SJCRH30 (cell line): Measurements from ENCODE around the gene GJD4. TPM values are rescaled to one million over a fixed set of nuclear protein-coding genes. Genes with fewer than 3 reads are reported as not detected.

Experiments
- DNase-seq, 2 experiments: peaks; one replicate each; pipeline ENCODE4 v3.0.0-alpha.2; 2015 to 2020
- H3K27ac ChIP-seq: fragments of 250-450 bp; sonication (Bioruptor Pico); 2 replicates; pipeline ENCODE4 v1.5.1; 2020; ENCODE audit warnings: mild to moderate bottlenecking, moderate library complexity
- H3K27me3 ChIP-seq: fragments of 250-450 bp; sonication (Bioruptor Pico); 2 replicates; pipeline ENCODE4 v1.5.1; 2020; ENCODE audit warnings: mild to moderate bottlenecking, moderate library complexity
- H3K36me3 ChIP-seq: fragments of 250-450 bp; sonication (Bioruptor Pico); 2 replicates; pipeline ENCODE4 v1.5.1; 2020; ENCODE audit warnings: mild to moderate bottlenecking, moderate library complexity
- H3K4me1 ChIP-seq: fragments of 250-450 bp; sonication (Bioruptor Pico); 2 replicates; pipeline ENCODE4 v1.5.1; 2020; ENCODE audit warnings: mild to moderate bottlenecking, moderate library complexity
- H3K4me3 ChIP-seq: fragments of 250-450 bp; sonication (Bioruptor Pico); 2 replicates; pipeline ENCODE4 v1.5.1; 2020; ENCODE audit warnings: mild to moderate bottlenecking, moderate library complexity
- H3K9me3 ChIP-seq: fragments of 250-450 bp; sonication (Bioruptor Pico); replicated peaks from 2 replicates; pipeline ENCODE4 v1.5.1; 2020; ENCODE audit warnings: mild to moderate bottlenecking, moderate library complexity
- total RNA-seq: library from RNA; depleted of rRNA; stranded (reverse); fragments of >200 nt; shearing (Covaris generic); gene quantifications from 2 replicates; pipeline ENCODE4 v1.2.3, GENCODE V29; 2014

Gene GJD4
- total RNA-seq, 1 experiment from 2014 or later, result 1.2 TPM

- H3K27me3 ChIP-seq, result no peaks in the 10 kb centered on the region
- DNase-seq, result no peak
- no peak overlapping the region for H3K4me3 ChIP-seq
- H3K9me3 ChIP-seq, result no peaks in the 10 kb centered on the region
- no peaks in the 10 kb centered on the region for H3K4me1 ChIP-seq
- H3K36me3 ChIP-seq, result no peaks in the 10 kb centered on the region
- no peak overlapping the region for H3K27ac ChIP-seq
Observed at GRCh38 chr10:35626971-35627507, 21.9 kb downstream of the GJD4 start.

GRCh38 chr10:35631404-35631803 is 26.3 kb downstream of the GJD4 start:
- no peaks in the 10 kb centered on the region for H3K27me3 ChIP-seq
- no peak overlapping the region for H3K4me3 ChIP-seq
- H3K9me3 ChIP-seq, result no peaks in the 10 kb centered on the region
- H3K4me1 ChIP-seq, result no peaks in the 10 kb centered on the region
- no peaks in the 10 kb centered on the region for H3K36me3 ChIP-seq
- H3K27ac ChIP-seq, result no peak overlapping the region
- DNase-seq, result no peak

GRCh38 chr10:35632027-35632426 is 26.9 kb downstream of the GJD4 start:
- Histone ChIP-seq H3K27me3 (no peaks in the 10 kb centered on the region), H3K4me3 (no peak overlapping the region), H3K9me3 (no peaks in the 10 kb centered on the region), H3K27ac (no peak overlapping the region), H3K36me3 (no peaks in the 10 kb centered on the region), H3K4me1 (no peaks in the 10 kb centered on the region)
- DNase-seq, result no peak

- Histone ChIP-seq H3K4me3 (no peak overlapping the region), H3K27ac (no peak overlapping the region), H3K36me3 (peaks cover 3% of the 10 kb centered on the region; the same call in 1 of the 2 replicates), H3K9me3 (no peaks in the 10 kb centered on the region), H3K27me3 (no peaks in the 10 kb centered on the region), H3K4me1 (no peaks in the 10 kb centered on the region)
- DNase-seq, result no peak
Observed at GRCh38 chr10:35633006-35633980, 28.2 kb downstream of the GJD4 start.

- no peaks in the 10 kb centered on the region for H3K9me3 ChIP-seq
- no peaks in the 10 kb centered on the region for H3K27me3 ChIP-seq
- DNase-seq, result peak; percentile 51 to 84
- no peaks in the 10 kb centered on the region for H3K4me1 ChIP-seq
- peaks cover 13% of the 10 kb centered on the region for H3K36me3 ChIP-seq
- H3K27ac ChIP-seq, result no peak overlapping the region
- no peak overlapping the region for H3K4me3 ChIP-seq
Observed at GRCh38 chr10:35635576-35635975, 30.4 kb downstream of the GJD4 start.

- H3K4me1 ChIP-seq, result no peaks in the 10 kb centered on the region
- no peak overlapping the region for H3K27ac ChIP-seq
- no peaks in the 10 kb centered on the region for H3K9me3 ChIP-seq
- H3K36me3 ChIP-seq, result peaks cover 13% of the 10 kb centered on the region
- DNase-seq, result no peak
- no peaks in the 10 kb centered on the region for H3K27me3 ChIP-seq
- H3K4me3 ChIP-seq, result no peak overlapping the region
Observed at GRCh38 chr10:35636956-35637355, 31.8 kb downstream of the GJD4 start.

GRCh38 chr10:35637462-35637861 is 32.3 kb downstream of the GJD4 start:
- no peak for DNase-seq
- Histone ChIP-seq H3K27ac (no peak overlapping the region), H3K9me3 (no peaks in the 10 kb centered on the region), H3K27me3 (no peaks in the 10 kb centered on the region), H3K4me1 (no peaks in the 10 kb centered on the region), H3K4me3 (no peak overlapping the region), H3K36me3 (peaks cover 13% of the 10 kb centered on the region)

- no peak for DNase-seq
- no peak overlapping the region for H3K27ac ChIP-seq
Observed at GRCh38 chr10:35638101-35638500, 33.0 kb downstream of the GJD4 start.

GRCh38 chr10:35639021-35639727 is 34.0 kb downstream of the GJD4 start:
- no peak overlapping the region for H3K4me3 ChIP-seq
- H3K27me3 ChIP-seq, result no peaks in the 10 kb centered on the region
- peaks cover 13% of the 10 kb centered on the region for H3K36me3 ChIP-seq
- H3K9me3 ChIP-seq, result no peaks in the 10 kb centered on the region
- H3K4me1 ChIP-seq, result no peaks in the 10 kb centered on the region
- no peak for DNase-seq
- no peak overlapping the region for H3K27ac ChIP-seq

More at GRCh38 chr10:35638101-35638500, 33.0 kb downstream of the GJD4 start:
- Histone ChIP-seq H3K4me1 (no peaks in the 10 kb centered on the region), H3K27me3 (no peaks in the 10 kb centered on the region), H3K36me3 (peaks cover 13% of the 10 kb centered on the region), H3K9me3 (no peaks in the 10 kb centered on the region), H3K4me3 (no peak overlapping the region)

- Histone ChIP-seq H3K27ac (no peak overlapping the region), H3K4me1 (peaks cover 3% of the 10 kb centered on the region), H3K4me3 (no peak overlapping the region; the same call in 1 of the 2 replicates), H3K36me3 (peaks cover 13% of the 10 kb centered on the region), H3K27me3 (no peaks in the 10 kb centered on the region), H3K9me3 (no peaks in the 10 kb centered on the region)
- no peak for DNase-seq
Observed at GRCh38 chr10:35639728-35640401, 34.7 kb downstream of the GJD4 start.

GRCh38 chr10:35640474-35640873 is 35.3 kb downstream of the GJD4 start:
- Histone ChIP-seq H3K27me3 (no peaks in the 10 kb centered on the region), H3K4me3 (peak overlapping the region; percentile 79), H3K4me1 (peaks cover 7% of the 10 kb centered on the region), H3K27ac (no peak overlapping the region), H3K36me3 (peaks cover 13% of the 10 kb centered on the region), H3K9me3 (no peaks in the 10 kb centered on the region)
- peak; percentile 53 to 65 for DNase-seq

- peak overlapping the region; percentile 71 for H3K27ac ChIP-seq
Observed at GRCh38 chr10:35640951-35641675, 36.0 kb downstream of the GJD4 start.

GRCh38 chr10:35641676-35642034 is 36.5 kb downstream of the GJD4 start:
- H3K27ac ChIP-seq, result peak overlapping the region; percentile 71
- peak overlapping the region; percentile 79 for H3K4me3 ChIP-seq
- peaks cover 7% of the 10 kb centered on the region for H3K4me1 ChIP-seq
- H3K27me3 ChIP-seq, result no peaks in the 10 kb centered on the region
- DNase-seq, result peak in 1 of 2 experiments; percentile 31
- H3K36me3 ChIP-seq, result peaks cover 13% of the 10 kb centered on the region
- no peaks in the 10 kb centered on the region for H3K9me3 ChIP-seq

More at GRCh38 chr10:35640951-35641675, 36.0 kb downstream of the GJD4 start:
- Histone ChIP-seq H3K27me3 (no peaks in the 10 kb centered on the region), H3K4me3 (peak overlapping the region; percentile 79), H3K36me3 (peaks cover 13% of the 10 kb centered on the region), H3K4me1 (peaks cover 7% of the 10 kb centered on the region), H3K9me3 (no peaks in the 10 kb centered on the region)
- peak; percentile 75 to 76 for DNase-seq
